Fibroblast of gingiva (primary cell): ENCODE data around the gene RHBDD2.
A peak's percentile ranks its signal among the peaks of the same experiment; 100 is the strongest.
"Not testable (repeated sequence)": the region's sequence is repeated elsewhere in the genome, so short reads cannot be mapped to it uniquely, and the experiment has no call there.

ENCODE experiments used
- DNase-seq: peaks from one replicate; pipeline ENCODE4 v3.0.0-alpha.2; 2011; ENCODE audit warnings: low read depth

Gene RHBDD2

GRCh38 chr7:75889223-75889825 is 10.5 kb downstream of the RHBDD2 start:
- no peak for DNase-seq

GRCh38 chr7:75889826-75890225 is 11.0 kb downstream of the RHBDD2 start:
- DNase-seq, result peak; percentile 88

- not testable (repeated sequence) for DNase-seq
Measured at GRCh38 chr7:75891237-75891636, 12.4 kb downstream of the RHBDD2 start.

- DNase-seq, result no peak
Measured at GRCh38 chr7:75891815-75892411, 13.1 kb downstream of the RHBDD2 start.

GRCh38 chr7:75892634-75893272 is 13.9 kb downstream of the RHBDD2 start:
- DNase-seq, result peak; percentile 58

GRCh38 chr7:75896803-75897327 is 18.0 kb downstream of the RHBDD2 start:
- DNase-seq, result no peak

- DNase-seq, result no peak
Measured at GRCh38 chr7:75900617-75901315, 21.9 kb downstream of the RHBDD2 start.

- DNase-seq, result peak; percentile 92
Measured at GRCh38 chr7:75905785-75906604, 27.2 kb downstream of the RHBDD2 start.

GRCh38 chr7:75906991-75907667 is 28.3 kb downstream of the RHBDD2 start:
- no peak for DNase-seq

GRCh38 chr7:75907668-75908039 is 28.8 kb downstream of the RHBDD2 start:
- not testable (repeated sequence) for DNase-seq

GRCh38 chr7:75909521-75910132 is 30.8 kb downstream of the RHBDD2 start:
- no peak for DNase-seq

- not testable (repeated sequence) for DNase-seq
Measured at GRCh38 chr7:75911186-75911585, 32.4 kb downstream of the RHBDD2 start.

GRCh38 chr7:75913437-75913836 is 34.6 kb downstream of the RHBDD2 start:
- DNase-seq, result no peak

- no peak for DNase-seq
Measured at GRCh38 chr7:75914169-75914654, 35.4 kb downstream of the RHBDD2 start.

GRCh38 chr7:75914655-75915415 is 36.0 kb downstream of the RHBDD2 start, which contains the start of gene POR:
Gene POR (plus strand): TSS chr7:75915155. CDS start chr7:75954002, 38,847 bp downstream.
- peak; percentile 96 for DNase-seq

GRCh38 chr7:75915416-75916156 is 36.8 kb downstream of the RHBDD2 start:
- DNase-seq, result peak; percentile 75

GRCh38 chr7:75916259-75916658 is 37.4 kb downstream of the RHBDD2 start:
- DNase-seq, result no peak

- no peak for DNase-seq
Measured at GRCh38 chr7:75916685-75917634, 38.1 kb downstream of the RHBDD2 start.
